BLaER1 treated with 17β-estradiol and CSF1 and Interleukin-3, amounts not matched to agents 10 nM and 100 nM (cell line): ENCODE results near the gene THEM4.
"Not testable (repeated sequence)": the region's sequence is repeated elsewhere in the genome, so short reads cannot be mapped to it uniquely, and the experiment has no call there.

Experiments
- H3K27ac ChIP-seq, 11 experiments: shearing (Covaris generic); formaldehyde crosslinking; 2 replicates each; pipeline ENCODE4 v1.8.1; 2022
- H3K27me3 ChIP-seq, 11 experiments: shearing (Covaris generic); formaldehyde crosslinking; 2 replicates each; pipeline ENCODE4 v1.8.1; 2022
- H3K36me3 ChIP-seq, 11 experiments: shearing (Covaris generic); formaldehyde crosslinking; 2 replicates each; pipeline ENCODE4 v1.8.1; 2022
- H3K4me1 ChIP-seq, 10 experiments: shearing (Covaris generic); formaldehyde crosslinking; 2 replicates each; pipeline ENCODE4 v1.8.1; 2022
- H3K4me2 ChIP-seq, 11 experiments: shearing (Covaris generic); formaldehyde crosslinking; 2 replicates each; pipeline ENCODE4 v1.8.1; 2022
- H3K4me3 ChIP-seq, 10 experiments: shearing (Covaris generic); formaldehyde crosslinking; 2 replicates each; pipeline ENCODE4 v1.8.1; 2022
- H3K9ac ChIP-seq, 11 experiments: shearing (Covaris generic); formaldehyde crosslinking; 2 replicates each; pipeline ENCODE4 v1.8.1; 2022
- H3K9me3 ChIP-seq, 11 experiments: shearing (Covaris generic); formaldehyde crosslinking; replicated peaks in 1 of 11; 2 replicates each; pipeline ENCODE4 v1.8.1; 2022
- H4K20me1 ChIP-seq, 11 experiments: shearing (Covaris generic); formaldehyde crosslinking; 2 replicates each; pipeline ENCODE4 v1.8.1; 2022
- Cebpa-rat ChIP-seq, 11 experiments: shearing (Covaris generic); IDR thresholded peaks; 2 replicates each; pipeline ENCODE4 v1.8.1; 2022

The THEM4 gene

GRCh38 chr1:151858030-151858746 is 51.1 kb downstream of the THEM4 start:
- H4K20me1 ChIP-seq = no peaks in the 10 kb centered on the region
- TF ChIP-seq Cebpa-rat (IDR thresholded peaks at IDR 0.05) = no peak
- no peak overlapping the region for H3K4me3 ChIP-seq
- no peaks in the 10 kb centered on the region for H3K9me3 ChIP-seq
- H3K9ac ChIP-seq = no peak overlapping the region
- no peaks in the 10 kb centered on the region for H3K27me3 ChIP-seq
- no peak overlapping the region for H3K27ac ChIP-seq
- H3K4me1 ChIP-seq = peaks cover 14 to 71% (median 19%) of the 10 kb centered on the region in 10 experiments
- H3K4me2 ChIP-seq = peak overlapping the region in 4 of 11 experiments; percentile 11 to 77 (median 50); a peak in 7 of 22 replicates
- no peaks in the 10 kb centered on the region for H3K36me3 ChIP-seq

- no peak for TF ChIP-seq Cebpa-rat (IDR thresholded peaks at IDR 0.05)
- Histone ChIP-seq H3K4me2 (peak overlapping the region in 3 of 11 experiments; percentile 20 to 77 (median 38); a peak in 4 of 22 replicates), H4K20me1 (no peaks in the 10 kb centered on the region), H3K9me3 (no peaks in the 10 kb centered on the region), H3K4me1 (peaks cover 14 to 63% (median 19%) of the 10 kb centered on the region in 10 experiments), H3K36me3 (no peaks in the 10 kb centered on the region), H3K9ac (peak overlapping the region in 1 of 11 experiments; percentile 23; a peak in 1 of 22 replicates), H3K27ac (no peak overlapping the region), H3K27me3 (no peaks in the 10 kb centered on the region), H3K4me3 (no peak overlapping the region)
Measured at GRCh38 chr1:151855933-151856332, 53.4 kb downstream of the THEM4 start.

GRCh38 chr1:151855516-151855915 is 53.8 kb downstream of the THEM4 start:
- not testable (repeated sequence) for H3K36me3 ChIP-seq, H3K9me3 ChIP-seq, H3K27me3 ChIP-seq, H4K20me1 ChIP-seq, H3K27ac ChIP-seq, H3K4me3 ChIP-seq
- peak overlapping the region in 1 of 11 experiments; percentile 23; a peak in 1 of 22 replicates for H3K9ac ChIP-seq
- H3K4me1 ChIP-seq = peaks cover 13 to 59% (median 17%) of the 10 kb centered on the region in 10 experiments
- H3K4me2 ChIP-seq = peak overlapping the region in 3 of 11 experiments; percentile 20 to 77 (median 38); a peak in 4 of 22 replicates

- no peak overlapping the region for H3K9ac ChIP-seq
- H3K27me3 ChIP-seq = no peaks in the 10 kb centered on the region
- H3K4me3 ChIP-seq = no peak overlapping the region
- H3K4me1 ChIP-seq = peaks cover 4 to 52% (median 8%) of the 10 kb centered on the region in 10 experiments
- H4K20me1 ChIP-seq = no peaks in the 10 kb centered on the region
- H3K4me2 ChIP-seq = no peak overlapping the region
- no peak for TF ChIP-seq Cebpa-rat (IDR thresholded peaks at IDR 0.05)
- H3K27ac ChIP-seq = no peak overlapping the region
- no peaks in the 10 kb centered on the region for H3K36me3 ChIP-seq
- no peaks in the 10 kb centered on the region for H3K9me3 ChIP-seq
Measured at GRCh38 chr1:151854658-151855057, 54.7 kb downstream of the THEM4 start.

- Histone ChIP-seq H3K4me3 (no peak within 1 kb of the TSS), H3K4me1 (peaks cover 6 to 52% (median 7%) of the 10 kb centered on the region in 10 experiments), H3K9me3 (no peaks in the 10 kb centered on the region), H3K4me2 (no peak within 1 kb of the TSS), H3K36me3 (no peaks in the 10 kb centered on the region), H3K9ac (no peak within 1 kb of the TSS), H3K27ac (no peak within 1 kb of the TSS), H3K27me3 (no peaks in the 10 kb centered on the region), H4K20me1 (no peaks in the 10 kb centered on the region)
- TF ChIP-seq Cebpa-rat (IDR thresholded peaks at IDR 0.05) = no peak
Measured at GRCh38 chr1:151853411-151853943, 55.8 kb downstream of the THEM4 start, which contains the start of gene THEM5. TSS of gene THEM5 (minus strand) at chr1:151853712. CDS start at chr1:151853565, 147 bp downstream.

GRCh38 chr1:151852733-151853132 is 56.6 kb downstream of the THEM4 start:
- no peak overlapping the region for H3K27ac ChIP-seq
- no peak overlapping the region for H3K4me3 ChIP-seq
- no peaks in the 10 kb centered on the region for H3K9me3 ChIP-seq
- no peaks in the 10 kb centered on the region for H3K27me3 ChIP-seq
- no peak overlapping the region for H3K9ac ChIP-seq
- H3K4me2 ChIP-seq = no peak overlapping the region
- no peak for TF ChIP-seq Cebpa-rat (IDR thresholded peaks at IDR 0.05)
- peaks cover 10 to 52% (median 15%) of the 10 kb centered on the region in 10 experiments; a peak in 19 of 20 replicates for H3K4me1 ChIP-seq
- no peaks in the 10 kb centered on the region for H3K36me3 ChIP-seq
- H4K20me1 ChIP-seq = no peaks in the 10 kb centered on the region

GRCh38 chr1:151851886-151852285 is 57.4 kb downstream of the THEM4 start:
- Histone ChIP-seq H3K4me1 (peaks cover 11 to 44% (median 16%) of the 10 kb centered on the region in 10 experiments; a peak in 19 of 20 replicates), H3K4me3 (no peak overlapping the region), H4K20me1 (no peaks in the 10 kb centered on the region), H3K27ac (no peak overlapping the region), H3K4me2 (no peak overlapping the region), H3K36me3 (no peaks in the 10 kb centered on the region), H3K27me3 (no peaks in the 10 kb centered on the region), H3K9me3 (no peaks in the 10 kb centered on the region), H3K9ac (no peak overlapping the region)
- no peak for TF ChIP-seq Cebpa-rat (IDR thresholded peaks at IDR 0.05)

GRCh38 chr1:151849871-151850270 is 59.4 kb downstream of the THEM4 start:
- Histone ChIP-seq H3K36me3 (no peaks in the 10 kb centered on the region), H3K4me2 (peak overlapping the region in 2 of 11 experiments; percentile 48 to 64; a peak in 3 of 22 replicates), H3K9ac (no peak overlapping the region), H3K27me3 (no peaks in the 10 kb centered on the region), H3K4me1 (peaks cover 11 to 32% (median 16%) of the 10 kb centered on the region in 10 experiments; a peak in 19 of 20 replicates), H3K4me3 (no peak overlapping the region), H4K20me1 (no peaks in the 10 kb centered on the region), H3K27ac (no peak overlapping the region), H3K9me3 (no peaks in the 10 kb centered on the region)
- TF ChIP-seq Cebpa-rat (IDR thresholded peaks at IDR 0.05) = no peak

GRCh38 chr1:151849126-151849525 is 60.2 kb downstream of the THEM4 start:
- no peaks in the 10 kb centered on the region for H3K36me3 ChIP-seq
- H3K4me2 ChIP-seq = peak overlapping the region in 8 of 11 experiments; percentile 33 to 73 (median 56); a peak in 13 of 22 replicates
- H3K4me3 ChIP-seq = no peak overlapping the region
- H4K20me1 ChIP-seq = no peaks in the 10 kb centered on the region
- peaks cover 11 to 30% (median 16%) of the 10 kb centered on the region in 10 experiments; a peak in 19 of 20 replicates for H3K4me1 ChIP-seq
- no peak overlapping the region for H3K9ac ChIP-seq
- no peaks in the 10 kb centered on the region for H3K9me3 ChIP-seq
- no peak overlapping the region for H3K27ac ChIP-seq
- no peak for TF ChIP-seq Cebpa-rat (IDR thresholded peaks at IDR 0.05)
- no peaks in the 10 kb centered on the region for H3K27me3 ChIP-seq
